EL (cell line): Measurements from ENCODE around the gene PEX7.
A peak's percentile ranks its signal among the peaks of the same experiment; 100 is the strongest.
"Not testable (repeated sequence)": the region's sequence is repeated elsewhere in the genome, so short reads cannot be mapped to it uniquely, and the experiment has no call there.

Experiments
- DNase-seq: peaks from one replicate; pipeline ENCODE4 v3.0.0-alpha.2; 2016

Gene PEX7

DNA sequence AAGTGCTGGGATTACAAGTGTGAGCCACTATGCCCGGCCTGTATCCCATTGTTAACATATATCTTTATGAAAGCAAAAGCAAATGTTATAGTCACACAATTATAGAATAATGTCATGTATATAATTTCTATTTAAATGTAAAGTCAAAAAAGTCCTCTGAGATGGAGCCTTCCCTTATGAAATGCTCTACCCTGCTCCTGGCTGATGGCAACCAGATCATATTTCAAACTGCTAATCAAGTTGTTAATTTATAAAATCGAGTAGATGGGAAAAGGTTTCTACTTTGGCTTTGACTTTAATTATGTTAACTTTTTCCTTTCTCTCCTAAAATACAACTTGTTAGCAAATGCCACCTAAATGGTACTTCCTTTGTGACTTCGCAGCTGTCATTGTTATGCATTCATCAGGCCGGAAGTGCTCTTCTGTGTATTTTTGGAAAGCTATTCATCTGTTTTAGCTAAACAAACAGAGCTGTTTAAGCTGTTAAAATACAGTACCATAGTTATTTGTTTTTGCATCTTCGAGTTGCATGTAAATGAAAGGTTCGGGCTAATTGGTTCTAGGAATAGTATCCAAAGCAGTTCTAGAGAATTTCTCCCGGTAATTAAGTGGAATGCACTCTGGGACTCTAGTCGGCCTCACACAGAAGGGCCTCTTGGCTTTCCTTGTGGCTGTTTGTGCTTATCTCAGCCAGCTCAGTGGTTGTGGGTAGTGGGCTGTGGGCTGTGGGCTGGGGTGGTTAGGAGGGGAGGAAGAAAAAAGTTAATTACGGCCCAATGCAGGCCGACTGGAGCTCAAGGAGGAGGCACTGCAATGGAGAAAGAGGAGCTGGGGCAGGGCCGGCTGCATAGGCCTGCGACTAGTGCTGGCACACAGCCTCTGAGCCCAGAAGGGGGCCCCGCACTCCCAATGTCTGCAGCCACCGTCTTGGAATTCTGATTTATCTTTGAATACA lies 134.5 kb downstream of the PEX7 start:
- no peak for DNase-seq

- DNase-seq, result no peak
These were observed 135.8 kb downstream of the PEX7 start for GRCh38 chr6:136958168-136958567.

- DNase-seq, result no peak
These were observed 137.1 kb downstream of the PEX7 start for GRCh38 chr6:136959471-136959891.

DNA sequence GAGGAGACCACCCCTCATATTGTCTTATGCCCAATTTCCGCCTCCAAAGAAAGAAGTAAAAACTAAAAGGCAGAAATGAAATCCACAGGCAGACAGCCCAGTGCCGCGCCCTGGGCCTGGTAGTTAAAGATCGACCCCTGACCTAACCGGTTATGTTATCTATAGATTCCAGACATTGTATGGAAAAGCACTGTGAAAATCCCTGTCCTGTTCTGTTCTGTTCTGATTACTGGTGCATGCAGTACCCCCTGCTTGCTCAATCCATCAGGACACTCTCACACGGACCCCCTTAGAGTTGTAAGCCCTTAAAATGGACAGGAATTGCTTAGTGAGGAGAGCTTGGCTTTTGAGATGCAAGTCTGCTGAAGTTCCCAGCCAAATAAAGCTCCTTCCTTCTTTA lies 137.5 kb downstream of the PEX7 start:
- DNase-seq, result not testable (repeated sequence)

DNA sequence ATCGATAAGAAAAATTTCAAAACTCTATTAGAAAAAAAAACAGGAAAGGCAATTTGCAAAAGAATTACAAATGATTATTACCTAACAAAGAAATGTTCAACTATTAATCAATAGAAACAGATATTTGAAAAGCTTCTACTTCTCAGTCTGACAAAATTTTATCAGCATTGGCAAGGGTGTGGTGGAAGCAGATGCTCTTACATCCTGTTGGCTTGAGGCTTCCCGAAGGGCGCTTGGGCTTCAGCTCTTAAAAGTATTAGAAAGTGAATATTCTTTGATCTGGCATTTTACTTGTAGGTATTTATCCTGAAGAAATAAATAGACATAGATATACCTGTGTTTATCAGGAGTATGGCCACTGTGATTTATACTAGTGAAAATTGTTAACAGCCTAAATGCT lies 138.4 kb downstream of the PEX7 start:
- DNase-seq, result no peak

DNA sequence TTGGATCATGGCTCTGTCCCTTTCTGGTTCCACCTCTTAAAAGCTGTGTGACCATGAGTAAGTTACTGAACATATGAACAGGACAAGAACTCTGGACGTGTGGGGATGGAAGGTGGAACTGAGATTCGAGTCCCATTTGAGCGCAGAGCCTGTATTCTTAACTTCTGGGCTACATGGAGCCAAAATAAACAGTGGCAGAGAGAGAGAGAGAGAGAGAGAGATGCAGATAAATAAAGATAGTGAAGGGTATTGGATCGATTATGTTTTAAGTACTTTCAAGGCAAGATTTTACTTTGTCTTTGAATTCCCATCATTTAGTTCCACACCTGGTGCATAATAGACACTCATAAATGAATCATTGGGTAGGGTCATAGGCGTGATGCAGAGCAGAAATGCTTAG lies 139.5 kb downstream of the PEX7 start:
- DNase-seq, result no peak

- peak; percentile 9 for DNase-seq
These were observed 140.3 kb downstream of the PEX7 start for GRCh38 chr6:136962661-136963060.

- DNase-seq, result no peak
These were observed 140.9 kb downstream of the PEX7 start for GRCh38 chr6:136963259-136963658.
